Fibroblast of lung (primary cell): ENCODE results near the gene CHRM4.

Source experiments
- EZH2 ChIP-seq: IDR thresholded peaks from 2 replicates; pipeline ENCODE4 v1.5.1; 2012; ENCODE audit warnings: low read length, control low read depth, mild to moderate bottlenecking; ENCODE audit errors: missing control alignments
- TF ChIP-seq, protein P1 (sequence below), 2 donors: IDR thresholded peaks in 1 of 2; conservative IDR thresholded peaks in 1 of 2; 1 replicate in 1 of 2; 2 replicates in 1 of 2; pipeline ENCODE4 v1.5.1; 2011 to 2012; ENCODE audit warnings: low read length in 2 of 2, control low read depth in 1 of 2, inconsistent platforms in 1 of 2, low read depth in 1 of 2, mild to moderate bottlenecking in 1 of 2

GRCh38 chr11:46393759-46394158 is 2.2 kb upstream of the CHRM4 start:
- TF ChIP-seq, protein P1, sequence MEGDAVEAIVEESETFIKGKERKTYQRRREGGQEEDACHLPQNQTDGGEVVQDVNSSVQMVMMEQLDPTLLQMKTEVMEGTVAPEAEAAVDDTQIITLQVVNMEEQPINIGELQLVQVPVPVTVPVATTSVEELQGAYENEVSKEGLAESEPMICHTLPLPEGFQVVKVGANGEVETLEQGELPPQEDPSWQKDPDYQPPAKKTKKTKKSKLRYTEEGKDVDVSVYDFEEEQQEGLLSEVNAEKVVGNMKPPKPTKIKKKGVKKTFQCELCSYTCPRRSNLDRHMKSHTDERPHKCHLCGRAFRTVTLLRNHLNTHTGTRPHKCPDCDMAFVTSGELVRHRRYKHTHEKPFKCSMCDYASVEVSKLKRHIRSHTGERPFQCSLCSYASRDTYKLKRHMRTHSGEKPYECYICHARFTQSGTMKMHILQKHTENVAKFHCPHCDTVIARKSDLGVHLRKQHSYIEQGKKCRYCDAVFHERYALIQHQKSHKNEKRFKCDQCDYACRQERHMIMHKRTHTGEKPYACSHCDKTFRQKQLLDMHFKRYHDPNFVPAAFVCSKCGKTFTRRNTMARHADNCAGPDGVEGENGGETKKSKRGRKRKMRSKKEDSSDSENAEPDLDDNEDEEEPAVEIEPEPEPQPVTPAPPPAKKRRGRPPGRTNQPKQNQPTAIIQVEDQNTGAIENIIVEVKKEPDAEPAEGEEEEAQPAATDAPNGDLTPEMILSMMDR (conservative IDR thresholded peaks at IDR 0.05 in 1 of 2, IDR thresholded peaks at IDR 0.05 in 1 of 2; ENCODE audit: low read depth in 1 of 2, low read length in 2 of 2), result no peak
- TF ChIP-seq EZH2, result no peak
